Skeletal muscle satellite cell (primary cell): ENCODE results near the gene PNO1.
A peak's percentile ranks its signal among the peaks of the same experiment; 100 is the strongest.

Experiments
- H3K27me3 ChIP-seq: 2 replicates; pipeline ENCODE4 v1.7.0; 2013; ENCODE audit warnings: low read length; ENCODE audit not compliant: control insufficient read depth, insufficient read depth
- H3K36me3 ChIP-seq: 2 replicates; pipeline ENCODE4 v1.7.0; 2013; ENCODE audit warnings: mild to moderate bottlenecking, control low read depth, low read length; ENCODE audit not compliant: insufficient read depth
- H3K4me1 ChIP-seq: 2 replicates; pipeline ENCODE4 v1.7.0; 2013; ENCODE audit warnings: low read length; ENCODE audit not compliant: control insufficient read depth, insufficient read depth
- H3K4me2 ChIP-seq: 2 replicates; pipeline ENCODE4 v1.7.0; 2013; ENCODE audit warnings: mild to moderate bottlenecking, low read length
- H3K4me3 ChIP-seq: 2 replicates; pipeline ENCODE4 v1.7.0; 2013; ENCODE audit warnings: low read length
- H3K9ac ChIP-seq: 2 replicates; pipeline ENCODE4 v1.7.0; 2013; ENCODE audit warnings: mild to moderate bottlenecking, low read depth, low read length, moderate library complexity
- H3K9me3 ChIP-seq: replicated peaks from 2 replicates; pipeline ENCODE4 v1.7.0; 2013; ENCODE audit warnings: mild to moderate bottlenecking, control low read depth, low read length

PNO1 gene

DNA sequence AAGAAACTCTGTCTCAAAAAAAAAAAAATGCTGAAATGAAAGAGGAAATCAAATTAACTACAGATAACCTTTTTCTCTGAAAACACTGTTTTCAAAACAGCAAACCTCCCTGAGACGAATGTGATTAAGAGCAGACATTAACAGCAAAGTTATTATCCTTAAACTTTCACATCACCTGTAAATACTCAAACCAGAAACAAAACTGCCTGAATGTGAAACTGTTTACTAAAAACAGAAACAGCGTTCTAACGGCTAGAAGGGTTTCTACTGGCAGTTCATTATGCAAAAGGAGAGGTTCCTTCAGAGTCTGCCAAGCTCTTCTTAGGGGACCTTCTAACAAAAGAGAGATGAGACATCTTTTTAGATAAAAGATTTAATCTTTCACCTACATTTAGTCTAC, 45.9 kb downstream of the PNO1 start:
- Histone ChIP-seq H3K9me3 (no peaks in the 10 kb centered on the region), H3K4me2 (no peak overlapping the region), H3K9ac (no peak overlapping the region), H3K27me3 (no peaks in the 10 kb centered on the region), H3K4me1 (no peaks in the 10 kb centered on the region), H3K4me3 (no peak overlapping the region), H3K36me3 (peaks cover 3% of the 10 kb centered on the region)

DNA sequence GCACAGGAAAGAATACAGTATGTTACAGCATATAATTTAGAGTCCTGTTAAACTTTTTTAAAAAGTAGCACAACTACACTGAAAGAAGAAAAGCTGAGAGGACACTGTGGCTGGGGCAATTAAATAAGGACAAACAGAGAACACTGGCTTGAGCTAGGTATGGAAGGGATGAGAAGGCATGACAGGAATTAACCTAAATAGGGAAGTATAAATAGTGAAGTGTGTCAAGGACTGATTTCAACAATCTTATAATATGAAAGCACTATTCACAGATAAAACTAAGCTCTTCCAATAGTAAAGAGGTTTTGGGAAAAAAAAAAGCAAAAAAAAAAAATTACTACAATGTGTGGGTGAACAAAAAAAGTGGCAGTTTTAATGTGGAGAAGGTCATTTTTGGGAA, 49.1 kb downstream of the PNO1 start:
- Histone ChIP-seq H3K9ac (no peak overlapping the region), H3K4me1 (no peaks in the 10 kb centered on the region), H3K27me3 (no peaks in the 10 kb centered on the region), H3K9me3 (no peaks in the 10 kb centered on the region), H3K36me3 (peaks cover 3% of the 10 kb centered on the region), H3K4me3 (no peak overlapping the region), H3K4me2 (no peak overlapping the region)

DNA sequence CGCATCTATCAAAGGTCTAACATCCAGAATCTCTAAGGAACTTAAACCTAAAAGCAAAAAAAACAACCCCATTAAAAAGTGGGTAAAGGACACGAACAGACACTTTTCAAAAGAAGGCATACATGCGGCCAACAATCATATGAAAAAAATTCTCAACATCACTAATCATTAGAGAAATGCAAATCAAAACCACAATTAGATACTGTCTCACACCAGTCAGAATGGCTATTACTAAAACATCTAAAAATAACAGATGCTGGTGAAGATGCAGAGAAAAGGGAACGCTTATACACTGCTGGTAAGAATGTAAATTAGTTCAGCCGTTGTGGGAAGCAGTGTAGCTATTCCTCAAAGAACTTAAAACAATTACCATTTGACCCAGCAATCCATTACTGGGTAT, 56.7 kb downstream of the PNO1 start:
- H3K27me3 ChIP-seq = no peaks in the 10 kb centered on the region
- peaks cover 16% of the 10 kb centered on the region for H3K4me1 ChIP-seq
- no peak overlapping the region for H3K9ac ChIP-seq
- H3K9me3 ChIP-seq = no peaks in the 10 kb centered on the region
- H3K36me3 ChIP-seq = peaks cover 4% of the 10 kb centered on the region
- no peak overlapping the region for H3K4me3 ChIP-seq
- no peak overlapping the region for H3K4me2 ChIP-seq

DNA sequence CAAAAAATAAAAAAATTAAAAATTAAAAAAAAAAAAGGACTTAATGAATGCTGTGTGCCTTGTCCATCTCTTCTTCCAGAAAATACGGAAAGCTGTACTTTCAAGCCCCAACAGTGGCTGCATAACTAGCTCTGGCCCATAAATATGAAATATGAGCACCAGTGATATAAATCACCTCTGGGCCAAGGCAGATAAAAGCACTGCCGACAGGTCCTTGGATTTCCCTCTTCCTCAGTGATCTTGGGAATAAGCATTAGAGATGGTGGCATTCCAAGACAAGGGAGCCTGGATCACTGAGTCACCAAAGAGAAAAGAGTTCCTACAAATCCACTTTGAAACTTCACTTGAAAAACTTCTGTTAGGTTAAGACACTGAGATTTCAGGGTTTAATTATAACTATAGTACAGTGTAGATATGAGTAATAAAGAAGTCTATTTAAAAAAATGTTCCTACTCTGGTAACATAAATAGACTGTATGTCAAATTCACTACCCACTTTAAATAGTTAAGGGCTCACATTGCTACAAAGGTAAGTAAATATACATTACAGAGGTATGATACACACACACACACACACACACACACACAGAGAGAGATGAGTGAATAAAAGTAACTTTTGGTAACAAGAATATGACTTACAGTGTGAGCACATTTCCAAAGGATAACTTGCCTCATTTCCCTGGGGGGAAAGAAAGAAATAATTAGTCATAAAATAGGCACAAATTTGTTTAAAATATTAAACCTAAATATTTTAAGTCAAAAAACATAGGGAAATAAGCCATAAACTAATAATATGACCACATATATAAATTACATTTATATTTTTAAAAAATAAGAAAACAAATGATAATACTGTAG, 59.0 kb downstream of the PNO1 start:
- H3K36me3 ChIP-seq = peaks cover 4% of the 10 kb centered on the region
- peaks cover 17% of the 10 kb centered on the region for H3K4me1 ChIP-seq
- no peak overlapping the region for H3K9ac ChIP-seq
- no peaks in the 10 kb centered on the region for H3K9me3 ChIP-seq
- H3K4me3 ChIP-seq = no peak overlapping the region
- H3K27me3 ChIP-seq = no peaks in the 10 kb centered on the region
- no peak overlapping the region for H3K4me2 ChIP-seq

DNA sequence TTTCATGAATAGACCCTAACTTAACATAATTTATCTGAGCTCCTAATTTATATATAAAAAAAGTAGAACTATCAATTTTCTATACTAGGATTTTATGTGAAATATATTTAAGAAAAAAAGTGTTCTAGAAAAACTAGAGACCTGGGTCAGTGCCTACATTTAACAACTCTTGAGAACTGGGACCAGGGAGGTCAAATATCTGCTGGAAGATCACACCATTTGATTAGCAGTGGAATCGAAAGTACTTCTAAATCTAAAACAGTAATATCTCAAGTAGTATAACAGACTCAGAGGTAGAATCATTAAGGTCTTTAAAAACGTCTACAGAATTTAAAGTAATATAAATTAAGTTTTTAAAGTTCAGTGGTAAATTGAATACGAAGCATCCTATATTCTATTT, 60.0 kb downstream of the PNO1 start:
- Histone ChIP-seq H3K4me2 (no peak overlapping the region), H3K27me3 (no peaks in the 10 kb centered on the region), H3K9ac (no peak overlapping the region), H3K9me3 (no peaks in the 10 kb centered on the region), H3K4me1 (peaks cover 24% of the 10 kb centered on the region), H3K4me3 (no peak overlapping the region), H3K36me3 (peaks cover 4% of the 10 kb centered on the region)

DNA sequence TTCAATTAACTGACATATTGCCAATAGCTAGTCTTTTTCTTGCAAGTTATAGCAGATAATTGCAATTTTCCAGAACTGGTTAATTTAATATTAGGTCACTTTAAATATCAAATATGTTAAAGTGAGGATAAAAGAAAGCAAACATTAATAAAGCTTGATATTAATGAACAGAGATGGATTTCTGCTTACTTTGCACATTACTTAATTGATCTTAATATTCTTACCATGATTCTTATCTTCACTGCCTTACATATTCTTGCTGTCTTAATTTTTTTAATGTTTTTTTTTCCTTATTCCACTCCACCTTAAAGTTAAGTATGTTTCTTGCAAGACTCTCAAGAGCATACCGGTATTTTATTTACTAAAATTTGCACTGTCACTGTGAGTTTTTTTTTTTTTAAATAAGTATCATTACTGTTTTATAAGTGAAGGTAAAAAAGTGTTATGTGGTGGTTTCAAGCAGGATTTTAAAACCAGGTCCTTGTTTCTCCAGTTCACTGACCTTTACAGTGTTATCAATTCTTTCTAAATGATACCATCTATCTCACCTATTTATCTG, 60.7 kb downstream of the PNO1 start:
- Histone ChIP-seq H3K9me3 (no peaks in the 10 kb centered on the region), H3K36me3 (peaks cover 4% of the 10 kb centered on the region), H3K9ac (no peak overlapping the region), H3K27me3 (no peaks in the 10 kb centered on the region), H3K4me1 (peaks cover 30% of the 10 kb centered on the region), H3K4me2 (no peak overlapping the region), H3K4me3 (no peak overlapping the region)

DNA sequence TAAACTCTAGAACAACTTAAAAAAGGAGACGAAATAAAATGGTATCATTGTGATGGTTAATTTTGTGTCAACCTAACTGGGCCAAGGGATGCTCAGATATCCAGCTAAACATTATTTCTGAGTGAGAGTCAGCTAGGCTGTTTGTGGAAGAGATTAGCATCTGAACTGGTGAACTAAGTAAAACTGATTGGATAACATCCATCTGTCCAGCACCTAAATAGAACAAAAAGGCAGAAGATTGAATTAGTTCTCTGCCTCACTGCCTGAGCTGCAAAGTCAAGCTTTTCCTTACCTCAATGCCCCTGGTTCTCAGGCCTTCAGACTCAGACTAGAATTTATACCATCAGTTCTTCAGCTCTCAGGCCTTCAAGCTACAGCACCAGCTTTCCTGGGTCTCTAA, 64.6 kb downstream of the PNO1 start:
- H3K9me3 ChIP-seq = no peaks in the 10 kb centered on the region
- peaks cover 27% of the 10 kb centered on the region for H3K4me1 ChIP-seq
- H3K4me3 ChIP-seq = no peak overlapping the region
- H3K27me3 ChIP-seq = no peaks in the 10 kb centered on the region
- H3K9ac ChIP-seq = no peak overlapping the region
- H3K36me3 ChIP-seq = peaks cover 3% of the 10 kb centered on the region
- no peak overlapping the region for H3K4me2 ChIP-seq

DNA sequence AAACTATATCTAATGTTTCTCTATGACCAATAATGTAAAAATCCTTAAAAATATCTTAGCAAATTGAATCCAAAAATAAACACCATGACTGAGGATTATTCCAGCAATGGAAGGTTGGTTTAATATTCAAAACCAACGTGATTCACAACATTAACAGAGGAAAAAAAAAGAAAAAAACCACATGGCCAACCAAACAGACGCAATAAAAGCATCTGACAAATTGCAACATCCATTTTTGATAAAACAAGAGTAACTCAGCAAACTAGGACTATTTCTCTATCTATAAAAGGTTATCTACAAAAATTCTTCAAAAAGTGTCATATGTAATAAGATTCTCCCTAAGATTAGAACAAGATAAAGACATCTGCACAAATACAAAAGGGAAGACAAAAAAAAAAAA, 65.7 kb downstream of the PNO1 start:
- no peak overlapping the region for H3K4me3 ChIP-seq
- H3K36me3 ChIP-seq = peaks cover 3% of the 10 kb centered on the region
- no peak overlapping the region for H3K9ac ChIP-seq
- no peaks in the 10 kb centered on the region for H3K9me3 ChIP-seq
- peaks cover 25% of the 10 kb centered on the region for H3K4me1 ChIP-seq
- H3K27me3 ChIP-seq = no peaks in the 10 kb centered on the region
- no peak overlapping the region for H3K4me2 ChIP-seq

DNA sequence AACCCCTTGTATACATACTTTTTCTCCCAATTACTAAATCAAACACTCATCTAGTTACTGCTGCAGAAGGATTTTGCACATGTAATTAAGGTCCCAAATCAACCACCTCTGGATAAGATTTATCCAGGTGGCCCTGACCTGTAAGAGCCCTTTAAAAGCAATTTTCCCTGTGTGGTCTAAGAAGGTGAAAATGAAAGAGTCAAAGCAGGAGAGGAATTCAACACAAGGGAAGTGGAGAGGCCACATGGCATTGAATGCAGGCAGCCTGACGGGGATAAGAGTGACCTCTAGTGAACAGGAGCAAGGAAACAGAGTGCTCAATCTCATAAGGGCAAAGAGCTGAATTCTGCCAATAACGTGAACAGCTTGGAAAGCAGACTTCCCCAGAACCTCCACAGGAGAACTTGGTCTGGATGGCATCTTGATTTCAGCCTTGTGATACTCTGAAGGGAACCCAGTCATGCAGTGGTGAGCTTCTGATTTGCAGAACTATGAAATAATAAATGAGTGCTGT, 67.5 kb downstream of the PNO1 start:
- H3K9me3 ChIP-seq = no peaks in the 10 kb centered on the region
- H3K9ac ChIP-seq = no peak overlapping the region
- peaks cover 21% of the 10 kb centered on the region for H3K4me1 ChIP-seq
- H3K36me3 ChIP-seq = peaks cover 3% of the 10 kb centered on the region
- H3K4me3 ChIP-seq = no peak overlapping the region
- no peaks in the 10 kb centered on the region for H3K27me3 ChIP-seq
- H3K4me2 ChIP-seq = peak overlapping the region; percentile 2
